K562 (cell line): ENCODE results near the gene STING1. TPM values are rescaled to one million over a fixed set of nuclear protein-coding genes. Genes with fewer than 3 reads are reported as not detected.

Experiments used
- ATAC-seq: fragments of 200-7000 bp; cut with Tn5 transposase; 3 replicates; pipeline ENCODE4 v1.9.1; 2020; ENCODE audit warnings: moderate library complexity
- BruUV-seq: library from RNA; stranded (reverse); fragments of 400-500 nt; replicated peaks from 2 replicates; lab custom pipeline; 2021; lab: Mats Ljungman, UMichigan
- CTCF ChIA-PET: fragments of 300-600 bp; formaldehyde crosslinking; extraction: SDS; loops from one replicate; lab custom pipeline; 2021; ENCODE audit warnings: low intra/inter-chr PET ratio; lab: Yijun Ruan, JAX
- POLR2A ChIA-PET: fragments of 300-600, 350-650 bp; sonication (Branson Sonifier 250); formaldehyde crosslinking; extraction: SDS; loops from one replicate; lab custom pipeline; 2021; ENCODE audit warnings: antibody characterized with exemption, inconsistent platforms; lab: Yijun Ruan, JAX
- DNase-seq, 4 experiments: peaks; one replicate each; pipeline versions ENCODE4 v3.0.0 to v3.0.0-alpha.2; 2011 to 2018; ENCODE audit warnings: low spot score in 3 of 4, mixed read lengths in 3 of 4; ENCODE audit errors: extremely low read depth in 1 of 4
- FAIRE-seq: peaks from 2 replicates; lab custom pipeline; 2011; peaks lifted over from hg19 to GRCh38; lab: Jason Lieb, UNC
- H2AFZ ChIP-seq: 2 replicates; pipeline ENCODE4 v1.6.0; 2011; ENCODE audit warnings: low read depth, low read length, control low read depth, inconsistent platforms
- H3K27ac ChIP-seq: fragments of 200-600 bp; 3 replicates; pipeline ENCODE4 v1.8.0; 2011; ENCODE audit warnings: low read depth, mild to moderate bottlenecking, control low read depth, inconsistent platforms, low read length, moderate library complexity, mixed read lengths; ENCODE audit errors: extremely low read depth
- H3K27me3 ChIP-seq, 2 experiments: fragments of 300-600 bp in 1 of 2; 2 replicates in 1 of 2; 3 replicates in 1 of 2; pipeline versions ENCODE4 v1.6.0 to v1.8.0; 2011; ENCODE audit warnings: inconsistent platforms in 2 of 2, low read length in 2 of 2, mild to moderate bottlenecking in 1 of 2, mixed read lengths in 1 of 2, moderate library complexity in 1 of 2; ENCODE audit not compliant: control insufficient read depth in 2 of 2, insufficient read depth in 2 of 2
- H3K36me3 ChIP-seq: fragments of 300-600 bp; 3 replicates; pipeline ENCODE4 v1.8.0; 2011; ENCODE audit warnings: mild to moderate bottlenecking, low read length, inconsistent platforms; ENCODE audit not compliant: control insufficient read depth, insufficient read depth
- H3K4me1 ChIP-seq, 2 experiments: fragments of 200-600 bp in 1 of 2; replicated peaks in 1 of 2; 2 replicates in 1 of 2; 3 replicates in 1 of 2; pipeline versions ENCODE4 v1.5.1 to v1.8.0; 2011; ENCODE audit warnings: inconsistent platforms in 2 of 2, low read length in 2 of 2, mild to moderate bottlenecking in 1 of 2, mixed read lengths in 1 of 2, moderate library complexity in 1 of 2; ENCODE audit not compliant: control insufficient read depth in 2 of 2, insufficient read depth in 2 of 2
- H3K4me2 ChIP-seq: 2 replicates; pipeline ENCODE4 v1.6.1; 2011; ENCODE audit warnings: low read length, control low read depth, inconsistent platforms, mixed read lengths; ENCODE audit not compliant: insufficient read depth
- H3K4me3 ChIP-seq: fragments of 200-600 bp; sonication (generic), shearing (Covaris generic); 2 replicates; pipeline ENCODE4 v1.5.1; 2016; ENCODE audit warnings: control low read depth, inconsistent platforms
- H3K79me2 ChIP-seq: fragments of 200-600 bp; 3 replicates; pipeline ENCODE4 v1.8.0; 2011; ENCODE audit warnings: low read length, inconsistent platforms; ENCODE audit not compliant: control insufficient read depth, insufficient read depth
- H3K9ac ChIP-seq, 2 experiments: 2 replicates each; pipeline versions ENCODE4 v1.6.0 to v1.6.1; 2011; ENCODE audit warnings: low read depth in 2 of 2, low read length in 2 of 2, control low read depth in 1 of 2, inconsistent platforms in 1 of 2, mild to moderate bottlenecking in 1 of 2, mixed read lengths in 1 of 2; ENCODE audit not compliant: insufficient read depth in 1 of 2
- H3K9me1 ChIP-seq: one replicate; pipeline ENCODE4 v1.6.0; 2011; ENCODE audit warnings: inconsistent platforms, mild to moderate bottlenecking, low read length, moderate library complexity; ENCODE audit not compliant: control insufficient read depth, insufficient read depth
- H3K9me3 ChIP-seq: replicated peaks from 2 replicates; pipeline ENCODE4 v1.5.1; 2011; ENCODE audit warnings: low read depth, low read length, inconsistent platforms; ENCODE audit not compliant: control insufficient read depth, insufficient read depth
- H4K20me1 ChIP-seq: replicated peaks from 2 replicates; pipeline ENCODE4 v1.6.1; 2011; ENCODE audit warnings: low read length, inconsistent platforms, mixed read lengths; ENCODE audit not compliant: control insufficient read depth, insufficient read depth
- DMBX1 ChIP-seq: fragments of 250-450 bp; sonication (Bioruptor Pico); IDR thresholded peaks from 2 replicates; pipeline ENCODE4 v1.8.0; 2022; ENCODE audit warnings: inconsistent platforms, mild to moderate bottlenecking, moderate library complexity, borderline replicate concordance
- ELF1 ChIP-seq: fragments of 200-800 bp; sonication (Bioruptor generic); IDR thresholded peaks from 2 replicates; pipeline ENCODE4 v1.6.1; 2016; ENCODE audit warnings: missing genetic modification characterization, missing compliant biosample characterization
- HES1 ChIP-seq: fragments of 450-650 bp; IDR thresholded peaks from 2 replicates; pipeline ENCODE4 v1.6.1; 2016; ENCODE audit warnings: low read depth, mild to moderate bottlenecking, moderate library complexity
- RBFOX2 ChIP-seq: fragments of 200-400 bp; formaldehyde crosslinking; IDR thresholded peaks from 2 replicates; pipeline ENCODE4 v1.6.1; 2017; ENCODE audit warnings: low read depth, mild to moderate bottlenecking, low read length, moderate library complexity
- TGIF2 ChIP-seq: sonication (generic); formaldehyde crosslinking; IDR thresholded peaks from 2 replicates; pipeline ENCODE4 v1.8.1; 2022; ENCODE audit warnings: mild to moderate bottlenecking, missing genetic modification reagents, moderate library complexity
- ZNF77 ChIP-seq: fragments of 250-450 bp; sonication (Bioruptor Pico); IDR thresholded peaks from 2 replicates; pipeline ENCODE4 v1.5.0; 2020
- WGBS: fragments of 100-300 bp; shearing (Covaris generic); methylation state at CpG from one replicate; pipeline ENCODE4 v1.1.6; 2016; ENCODE audit warnings: low coverage, mixed read lengths; ENCODE audit not compliant: insufficient coverage; ENCODE audit errors: missing lambda C conversion rate; 5-methylcytosine and 5-hydroxymethylcytosine counted together
- in situ Hi-C: fragments of 300-500 bp; cut with MboI; formaldehyde crosslinking; loops from 4 replicates; pipeline ENCODE4 v1.15.0; 2018; ENCODE audit warnings: inconsistent platforms, mixed read lengths
- intact Hi-C: fragments of 100-400 bp; cut with micrococcal nuclease; formaldehyde crosslinking; loops from 2 replicates; pipeline ENCODE4 v1.14.2; 2022
- polyA plus RNA-seq, 8 experiments: library from polyadenylated mRNA; depleted of rRNA in 4 of 8; stranded (reverse) in 5 of 8; unstranded in 3 of 8; fragments of >200 nt; fragmentation: Nextera tagmentation in 2 of 8; fragmentation: Illumina TruSeq in 1 of 8; extraction: Ambion mirVana in 2 of 8; extraction: Trizol in 1 of 8; gene quantifications; 2 replicates each; pipeline versions ENCODE4 v1.2.1 to v1.2.3, GENCODE V29; 2011 to 2014; ENCODE audit warnings: inconsistent platforms in 1 of 8, missing spikeins in 1 of 8
- total RNA-seq, 7 experiments: library from RNA; depleted of rRNA in 6 of 7; stranded (reverse); fragments of >200 nt in 6 of 7; fragmentation: Illumina TruSeq in 2 of 7; extraction: Trizol in 2 of 7; gene quantifications; 2 replicates each; pipeline versions ENCODE4 v1.2.1 to v1.2.3, GENCODE V29; 2011 to 2021; ENCODE audit warnings: low replicate concordance in 1 of 7

Gene STING1
- total and polyA plus RNA-seq, 9 of the 15 experiments (the other 6 are each of a cell fraction or from before 2014, with no cell fraction given): 20.8 to 69.1 (median 44.7) TPM

- TF ChIP-seq DMBX1 (CRISPR knock-in tag) (no peak), TGIF2 (CRISPR knock-in tag) (no peak), ZNF77 (CRISPR knock-in tag) (no peak), RBFOX2 (no peak)
Measured at GRCh38 chr5:139492700-139493192, 10.2 kb upstream of the STING1 start (continued).

- no peaks in the 10 kb centered on the region for H3K9me3 ChIP-seq
- no peak overlapping the region for H3K4me3 ChIP-seq
- no peak for FAIRE-seq
- CTCF ChIA-PET: no interaction called here
- TF ChIP-seq ELF1 (tag) (0 out of 2 replicates have a peak, but pooled peaks have one; percentile 29), HES1 (no peak)
- H3K9me1 ChIP-seq: no peaks in the 10 kb centered on the region
- no peaks in the 10 kb centered on the region for H3K36me3 ChIP-seq
- H3K4me2 ChIP-seq: no peak overlapping the region
- no peaks in the 10 kb centered on the region for H3K27me3 ChIP-seq
- H3K9ac ChIP-seq: peak overlapping the region in 1 of 2 experiments; percentile 10; a peak in 2 of 4 replicates
- peak; percentile 55 for ATAC-seq
- in situ Hi-C loops (no loop called here), intact Hi-C loops (no loop called here)
- 21% methylated on average over 2 of the region's 3 CpGs for WGBS
- POLR2A ChIA-PET: interaction anchor here (0.6 to 1.0 kb wide), 2 partner anchors 11 to 14 kb away, joined by 3 to 4 read pairs; no protein-coding TSS in a partner anchor
- H4K20me1 ChIP-seq: no peaks in the 10 kb centered on the region
- no TSS peak for BruUV-seq
- peak in 2 of 4 experiments; percentile 6 to 7 for DNase-seq
- no peaks in the 10 kb centered on the region for H3K79me2 ChIP-seq
- H3K4me1 ChIP-seq: peaks cover 0 to 3% of the 10 kb centered on the region in 2 experiments; a peak in 3 of 5 replicates
- no peak overlapping the region for H2AFZ ChIP-seq
- H3K27ac ChIP-seq: no peak overlapping the region
Measured at GRCh38 chr5:139488260-139488659, 5.7 kb upstream of the STING1 start.
